T-helper 2 cell treated with Interferon-gamma antibody and Interleukin-4, amounts not matched to agents 100 ng/mL and 5 ng/mL, for 36 hours (primary cell): ENCODE results near the gene TLE5. TPM values are rescaled to one million over a fixed set of nuclear protein-coding genes. Genes with fewer than 3 reads are reported as not detected.

Source experiments
- intact Hi-C: fragments of 100-400 bp; cut with micrococcal nuclease; formaldehyde crosslinking; loops from one replicate; pipeline ENCODE4 v1.15.1; 2023
- total RNA-seq: library from RNA; stranded (reverse); gene quantifications from 2 replicates; pipeline ENCODE4 v1.2.3, GENCODE V29; 2022

TLE5 gene
- total RNA-seq, 1 donor from 2014 or later: 730 TPM

GRCh38 chr19:3004522-3004921 is 57.8 kb downstream of the TLE5 start:
- intact Hi-C loops: no loop called here

GRCh38 chr19:3003046-3003445 is 59.2 kb downstream of the TLE5 start:
- intact Hi-C loops: no loop called here

Other genes with a start within 250 kb of the TLE5 start
- gene ZNF554, start 242.6 kb downstream of the TLE5 start, total RNA-seq: 2.9 and 3.4 TPM in 2 replicates
- 0.70 and 1.2 TPM in 2 replicates for gene ZNF555, start 221.0 kb downstream of the TLE5 start, total RNA-seq
- not detected in 2 replicates for gene ZNF556, start 195.2 kb downstream of the TLE5 start, total RNA-seq
- 2.7 and 3.9 TPM in 2 replicates for gene ZNF57, start 161.6 kb downstream of the TLE5 start, total RNA-seq
- gene ZNF77, start 117.5 kb downstream of the TLE5 start, total RNA-seq: 4.2 and 4.3 TPM in 2 replicates
- gene TLE6, start 84.9 kb downstream of the TLE5 start, total RNA-seq: 1.0 and 1.9 TPM in 2 replicates
- gene TLE2, start 33.2 kb downstream of the TLE5 start, total RNA-seq: 1.1 and 1.9 TPM in 2 replicates
- gene GNA11, start 31.9 kb upstream of the TLE5 start, total RNA-seq: 1.6 and 2.3 TPM in 2 replicates
- 83.0 and 83.6 TPM in 2 replicates for gene GNA15, start 73.5 kb upstream of the TLE5 start, total RNA-seq
- gene S1PR4, start 116.3 kb upstream of the TLE5 start, total RNA-seq: 230 and 236 TPM in 2 replicates
- 57.0 and 61.0 TPM in 2 replicates for gene NCLN, start 123.4 kb upstream of the TLE5 start, total RNA-seq
- 0.09 and 0.41 TPM in 2 replicates for gene CELF5, start 162.2 kb upstream of the TLE5 start, total RNA-seq